ENCODE results near the gene PCDHB8.

- TF ChIP-seq CTCF (IDR thresholded peaks at IDR 0.05) (peak in 1 of 7 experiments; percentile 13), POLR2A (IDR thresholded peaks at IDR 0.05) (no peak), EP300 (IDR thresholded peaks at IDR 0.05) (no peak)
Measured at GRCh38 chr5:141135030-141135717, 42.4 kb upstream of the PCDHB8 start, which contains the start of gene PCDHB5.

Data from stomach (tissue), 4 donors.